NB4 (cell line): ENCODE data around the gene TMEM164.

ENCODE experiments used
- DNase-seq: peaks from one replicate; pipeline ENCODE4 v3.0.0; 2010; ENCODE audit warnings: low read depth
- H3K4me3 ChIP-seq: one replicate; pipeline ENCODE4 v1.5.1; 2011; ENCODE audit warnings: mild to moderate bottlenecking, low read depth, low read length, moderate library complexity
- CTCF ChIP-seq: IDR thresholded peaks from one replicate; pipeline ENCODE4 v1.5.1; 2012; ENCODE audit warnings: low read depth, low read length
- MAX ChIP-seq: IDR thresholded peaks from 2 replicates; pipeline ENCODE4 v1.6.1; 2011; ENCODE audit warnings: low read depth, low read length
- MYC ChIP-seq: IDR thresholded peaks from 2 replicates; pipeline ENCODE4 v1.6.1; 2011; ENCODE audit warnings: low read depth, low read length
- POLR2A ChIP-seq: IDR thresholded peaks from 2 replicates; pipeline ENCODE4 v1.6.1; 2011; ENCODE audit warnings: mild to moderate bottlenecking; ENCODE audit not compliant: insufficient read length; ENCODE audit errors: extremely low read depth

TMEM164 gene

GRCh38 chrX:110015915-110016314, 13.0 kb downstream of the TMEM164 start:
- TF ChIP-seq POLR2A (no peak), CTCF (no peak), MYC (no peak), MAX (no peak)
- DNase-seq = no peak
- no peak overlapping the region for H3K4me3 ChIP-seq

- no peak for TF ChIP-seq MAX
- TF ChIP-seq CTCF = no peak
- no peak for TF ChIP-seq MYC
- no peak for TF ChIP-seq POLR2A
Observed at GRCh38 chrX:110020536-110020935, 17.6 kb downstream of the TMEM164 start.

GRCh38 chrX:110021258-110022022, 18.5 kb downstream of the TMEM164 start:
- no peak for DNase-seq
- no peak overlapping the region for H3K4me3 ChIP-seq
- TF ChIP-seq MYC (no peak), POLR2A (no peak), CTCF (no peak), MAX (no peak)

More at GRCh38 chrX:110020536-110020935, 17.6 kb downstream of the TMEM164 start:
- no peak overlapping the region for H3K4me3 ChIP-seq
- DNase-seq = no peak

- TF ChIP-seq CTCF (no peak), MYC (no peak), MAX (no peak), POLR2A (no peak)
- DNase-seq = no peak
- no peak overlapping the region for H3K4me3 ChIP-seq
Observed at GRCh38 chrX:110022599-110023448, 19.9 kb downstream of the TMEM164 start.

GRCh38 chrX:110025395-110025794, 22.5 kb downstream of the TMEM164 start:
- DNase-seq = no peak
- H3K4me3 ChIP-seq = no peak overlapping the region
- TF ChIP-seq MYC (no peak), CTCF (no peak), POLR2A (no peak), MAX (no peak)
